Mesendoderm (in vitro differentiated cells): ENCODE data around the gene MAG.

Source experiments
- DNase-seq: peaks from one replicate; pipeline ENCODE4 v3.0.0; 2013
- H2AK5ac ChIP-seq: 2 replicates; pipeline ENCODE4 v1.6.1; 2013; ENCODE audit warnings: low read length, inconsistent platforms
- H2BK120ac ChIP-seq: 2 replicates; pipeline ENCODE4 v1.6.1; 2013; ENCODE audit warnings: low read depth, mild to moderate bottlenecking, low read length, moderate library complexity, mixed read lengths
- H2BK15ac ChIP-seq: replicated peaks from 2 replicates; pipeline ENCODE4 v1.6.1; 2013; ENCODE audit warnings: low read depth, mild to moderate bottlenecking, moderate library complexity
- H2BK5ac ChIP-seq: 2 replicates; pipeline ENCODE4 v1.6.1; 2013; ENCODE audit warnings: low read length, inconsistent platforms
- H3K18ac ChIP-seq: 2 replicates; pipeline ENCODE4 v1.6.1; 2013; ENCODE audit warnings: mild to moderate bottlenecking, low read length, mixed read lengths
- H3K23ac ChIP-seq: one replicate; pipeline ENCODE4 v1.6.1; 2013; ENCODE audit warnings: low read length
- H3K27ac ChIP-seq: 2 replicates; pipeline ENCODE4 v1.5.1; 2013; ENCODE audit warnings: low read depth, mild to moderate bottlenecking, inconsistent platforms, low read length, moderate library complexity
- H3K27me3 ChIP-seq: 2 replicates; pipeline ENCODE4 v1.6.1; 2013; ENCODE audit warnings: low read length, control low read depth, mild to moderate bottlenecking, inconsistent platforms; ENCODE audit not compliant: insufficient read depth, poor library complexity
- H3K36me3 ChIP-seq: 2 replicates; pipeline ENCODE4 v1.6.1; 2013; ENCODE audit warnings: low read length, inconsistent platforms; ENCODE audit not compliant: control insufficient read depth, insufficient read depth
- H3K4ac ChIP-seq: one replicate; pipeline ENCODE4 v1.6.1; 2013; ENCODE audit warnings: low read depth, mild to moderate bottlenecking, low read length, moderate library complexity
- H3K4me1 ChIP-seq: 2 replicates; pipeline ENCODE4 v1.6.1; 2013; ENCODE audit warnings: low read depth, low read length, inconsistent platforms; ENCODE audit not compliant: control insufficient read depth
- H3K4me2 ChIP-seq: 2 replicates; pipeline ENCODE4 v1.6.1; 2013; ENCODE audit warnings: low read length
- H3K4me3 ChIP-seq: 2 replicates; pipeline ENCODE4 v1.5.1; 2013; ENCODE audit warnings: mild to moderate bottlenecking, low read length
- H3K56ac ChIP-seq: one replicate; pipeline ENCODE4 v1.6.1; 2013; ENCODE audit warnings: low read length
- H3K79me1 ChIP-seq: 2 replicates; pipeline ENCODE4 v1.6.1; 2013; ENCODE audit warnings: low read length, inconsistent platforms
- H3K79me2 ChIP-seq: 2 replicates; pipeline ENCODE4 v1.6.1; 2013; ENCODE audit warnings: mild to moderate bottlenecking, low read length; ENCODE audit not compliant: control insufficient read depth, insufficient read depth
- H3K9ac ChIP-seq: 2 replicates; pipeline ENCODE4 v1.6.1; 2013; ENCODE audit warnings: low read length, inconsistent platforms
- H4K5ac ChIP-seq: one replicate; pipeline ENCODE4 v1.6.1; 2013; ENCODE audit warnings: low read length
- H4K8ac ChIP-seq: one replicate; pipeline ENCODE4 v1.6.1; 2013; ENCODE audit warnings: low read depth, mild to moderate bottlenecking, control low read depth, low read length, moderate library complexity
- WGBS: extraction: QIAGEN DNeasy Blood & Tissue Kit; methylation state at CpG from one replicate; pipeline ENCODE4 v1.1.7; 2013; ENCODE audit warnings: low lambda C conversion rate, missing lambda C conversion rate; ENCODE audit not compliant: insufficient coverage; ENCODE audit errors: extremely low coverage; 5-methylcytosine and 5-hydroxymethylcytosine counted together

The MAG gene

GRCh38 chr19:35310811-35311465, 19.0 kb downstream of the MAG start:
- Histone ChIP-seq H3K4me1 (no peaks in the 10 kb centered on the region), H2BK15ac (no peak overlapping the region), H2BK5ac (no peak overlapping the region), H3K79me2 (no peaks in the 10 kb centered on the region), H3K23ac (no peak overlapping the region), H3K4ac (no peak overlapping the region), H3K9ac (no peak overlapping the region), H4K8ac (no peak overlapping the region), H2AK5ac (no peak overlapping the region), H3K36me3 (no peaks in the 10 kb centered on the region), H3K56ac (no peak overlapping the region), H3K18ac (no peak overlapping the region), H3K27ac (no peak overlapping the region), H4K5ac (no peak overlapping the region), H3K4me3 (no peak overlapping the region), H3K79me1 (no peaks in the 10 kb centered on the region), H3K4me2 (no peak overlapping the region), H2BK120ac (no peak overlapping the region), H3K27me3 (no peaks in the 10 kb centered on the region)
- WGBS = no CpG with 5 or more reads among the region's 10 CpGs
- DNase-seq = no peak

- Histone ChIP-seq H4K8ac (no peak overlapping the region), H2BK120ac (no peak overlapping the region), H3K27ac (no peak overlapping the region), H3K9ac (no peak overlapping the region), H4K5ac (no peak overlapping the region), H3K36me3 (no peaks in the 10 kb centered on the region), H3K79me1 (no peaks in the 10 kb centered on the region), H3K4me1 (no peaks in the 10 kb centered on the region), H3K27me3 (no peaks in the 10 kb centered on the region), H2AK5ac (no peak overlapping the region), H3K23ac (no peak overlapping the region), H2BK15ac (no peak overlapping the region), H3K4me2 (no peak overlapping the region), H3K4me3 (no peak overlapping the region), H3K18ac (no peak overlapping the region), H2BK5ac (no peak overlapping the region), H3K56ac (peak overlapping the region; percentile 59), H3K79me2 (no peaks in the 10 kb centered on the region), H3K4ac (no peak overlapping the region)
- no peak for DNase-seq
- WGBS = no CpG with 5 or more reads among the region's 21 CpGs
Measured at GRCh38 chr19:35311901-35312665, 20.1 kb downstream of the MAG start.

GRCh38 chr19:35313587-35313986, 21.6 kb downstream of the MAG start:
- no CpG with 5 or more reads among the region's 7 CpGs for WGBS
- no peak for DNase-seq
- H2BK5ac ChIP-seq = no peak overlapping the region
- H2AK5ac ChIP-seq = no peak overlapping the region
- no peaks in the 10 kb centered on the region for H3K79me2 ChIP-seq
- no peaks in the 10 kb centered on the region for H3K79me1 ChIP-seq
- no peak overlapping the region for H3K18ac ChIP-seq
- no peak overlapping the region for H2BK15ac ChIP-seq
- H3K27me3 ChIP-seq = no peaks in the 10 kb centered on the region
- no peaks in the 10 kb centered on the region for H3K4me1 ChIP-seq
- no peak overlapping the region for H3K4me3 ChIP-seq
- no peak overlapping the region for H3K4ac ChIP-seq
- no peak overlapping the region for H3K4me2 ChIP-seq
- no peak overlapping the region for H4K5ac ChIP-seq
- no peak overlapping the region for H4K8ac ChIP-seq
- no peak overlapping the region for H3K9ac ChIP-seq
- no peak overlapping the region for H3K27ac ChIP-seq
- no peak overlapping the region for H3K23ac ChIP-seq
- no peaks in the 10 kb centered on the region for H3K36me3 ChIP-seq
- H2BK120ac ChIP-seq = no peak overlapping the region
- no peak overlapping the region for H3K56ac ChIP-seq

GRCh38 chr19:35314031-35314430, 22.1 kb downstream of the MAG start:
- Histone ChIP-seq H2BK5ac (no peak overlapping the region), H3K79me1 (no peaks in the 10 kb centered on the region), H3K9ac (no peak overlapping the region), H3K4me2 (no peak overlapping the region), H3K4me3 (no peak overlapping the region), H3K18ac (no peak overlapping the region), H3K27me3 (no peaks in the 10 kb centered on the region), H3K56ac (no peak overlapping the region), H3K23ac (no peak overlapping the region), H4K5ac (no peak overlapping the region), H3K4me1 (no peaks in the 10 kb centered on the region), H3K36me3 (no peaks in the 10 kb centered on the region), H2BK15ac (no peak overlapping the region), H3K79me2 (no peaks in the 10 kb centered on the region), H2BK120ac (no peak overlapping the region), H3K27ac (no peak overlapping the region), H3K4ac (no peak overlapping the region), H2AK5ac (no peak overlapping the region), H4K8ac (no peak overlapping the region)
- WGBS = no CpG with 5 or more reads among the region's 8 CpGs
- DNase-seq = no peak

GRCh38 chr19:35314858-35315470, 23.0 kb downstream of the MAG start:
- no peak overlapping the region for H2BK5ac ChIP-seq
- no peak overlapping the region for H3K23ac ChIP-seq
- no CpG with 5 or more reads among the region's 10 CpGs for WGBS
- H2BK120ac ChIP-seq = no peak overlapping the region
- no peaks in the 10 kb centered on the region for H3K36me3 ChIP-seq
- no peak overlapping the region for H3K4me3 ChIP-seq
- H3K9ac ChIP-seq = no peak overlapping the region
- H4K5ac ChIP-seq = no peak overlapping the region
- H3K79me1 ChIP-seq = no peaks in the 10 kb centered on the region
- no peak overlapping the region for H4K8ac ChIP-seq
- H3K18ac ChIP-seq = no peak overlapping the region
- H3K27me3 ChIP-seq = no peaks in the 10 kb centered on the region
- no peak overlapping the region for H2AK5ac ChIP-seq
- H3K79me2 ChIP-seq = no peaks in the 10 kb centered on the region
- H3K4me1 ChIP-seq = no peaks in the 10 kb centered on the region
- H3K27ac ChIP-seq = no peak overlapping the region
- H3K4ac ChIP-seq = no peak overlapping the region
- no peak for DNase-seq
- no peak overlapping the region for H3K56ac ChIP-seq
- H2BK15ac ChIP-seq = no peak overlapping the region
- H3K4me2 ChIP-seq = no peak overlapping the region
